Tibial nerve (tissue), 4 donors: ENCODE results near the gene AP1B1. TPM values are rescaled to one million over a fixed set of nuclear protein-coding genes. Genes with fewer than 3 reads are reported as not detected.

Experiments used
- DNase-seq, 2 donors: peaks; one replicate each; pipeline ENCODE4 v3.0.0-alpha.2; 2019; ENCODE audit warnings: low spot score in 2 of 2
- H3K27ac ChIP-seq, 4 donors: fragments of 200-600 bp; sonication (generic) in 3 of 4; one replicate each; pipeline ENCODE4 v1.5.1; 2017 to 2019; ENCODE audit warnings: mild to moderate bottlenecking in 1 of 4
- H3K27me3 ChIP-seq, 2 donors: fragments of 200-600 bp; sonication (generic) in 1 of 2; one replicate each; pipeline versions ENCODE4 v1.5.1 to v1.6.0; 2017 to 2019
- H3K36me3 ChIP-seq, 3 donors: fragments of 200-600 bp; sonication (generic); one replicate each; pipeline ENCODE4 v1.5.1; 2018 to 2019
- H3K4me1 ChIP-seq, 4 donors: fragments of 200-600 bp; sonication (generic) in 3 of 4; one replicate each; pipeline ENCODE4 v1.5.1; 2017 to 2019
- H3K4me3 ChIP-seq, 4 donors: fragments of 200-600 bp; sonication (generic) in 3 of 4; one replicate each; pipeline ENCODE4 v1.5.1; 2017 to 2019; ENCODE audit warnings: mild to moderate bottlenecking in 1 of 4, moderate library complexity in 1 of 4
- H3K9me3 ChIP-seq, 4 donors: fragments of 200-600 bp; sonication (generic) in 3 of 4; one replicate each; pipeline ENCODE4 v1.5.1; 2017 to 2019
- CTCF ChIP-seq, 5 experiments: fragments of 200-600 bp in 3 of 5; fragments of 450-650 bp in 2 of 5; sonication (generic) in 3 of 5; IDR thresholded peaks; one replicate each; pipeline ENCODE4 v1.5.1; 2016 to 2019; ENCODE audit warnings: antibody characterized with exemption in 5 of 5, mild to moderate bottlenecking in 3 of 5, moderate library complexity in 2 of 5
- EP300 ChIP-seq, 2 donors: sonication (generic); formaldehyde crosslinking; IDR thresholded peaks; one replicate each; pipeline ENCODE4 v1.6.1; 2017; ENCODE audit warnings: antibody characterized with exemption in 2 of 2, mild to moderate bottlenecking in 1 of 2
- POLR2A ChIP-seq, 2 donors: fragments of 450-650 bp; IDR thresholded peaks; one replicate each; pipeline ENCODE4 v1.6.1; 2017; ENCODE audit warnings: antibody characterized with exemption in 2 of 2, mild to moderate bottlenecking in 2 of 2, moderate library complexity in 2 of 2
- WGBS, 2 donors: methylation state at CpG; one replicate each; pipeline ENCODE4 v1.1.5; 2018; 5-methylcytosine and 5-hydroxymethylcytosine counted together
- total RNA-seq, 4 donors: library from RNA; depleted of rRNA; stranded (reverse); fragments of >200 nt; gene quantifications; one replicate each; pipeline ENCODE4 v1.1.0, GENCODE V29; 2016

The AP1B1 gene
- total RNA-seq, 4 donors from 2014 or later, result 51.3 to 93.3 (median 60.1) TPM

- no peaks in the 10 kb centered on the region for H3K9me3 ChIP-seq
- H3K4me1 ChIP-seq, result peaks cover 0 to 85% (median 66%) of the 10 kb centered on the region in 4 donors
- no peak overlapping the region for H3K4me3 ChIP-seq
- DNase-seq, result peak in 1 of 2 donors; percentile 11
- no peaks in the 10 kb centered on the region for H3K36me3 ChIP-seq
- H3K27me3 ChIP-seq, result peaks cover 0 to 28% of the 10 kb centered on the region in 2 donors
- H3K27ac ChIP-seq, result peak overlapping the region in 1 of 4 donors; percentile 94
- WGBS, 2 donors, result 82 to 84% methylated on average over 22 to 25 of the region's 25 CpGs
- TF ChIP-seq EP300 (IDR thresholded peaks at IDR 0.05), result no peak
- TF ChIP-seq POLR2A (IDR thresholded peaks at IDR 0.05), result no peak
- TF ChIP-seq CTCF (IDR thresholded peaks at IDR 0.05), result no peak
Observed at GRCh38 chr22:29312218-29313125, 75.9 kb downstream of the AP1B1 start.

- peaks cover 0 to 88% (median 70%) of the 10 kb centered on the region in 4 donors for H3K4me1 ChIP-seq
- H3K27ac ChIP-seq, result peak overlapping the region; percentile 71 to 94 (median 84)
- WGBS, 2 donors, result 48 to 57% methylated on average over 31 to 35 of the region's 50 CpGs
- no peaks in the 10 kb centered on the region for H3K9me3 ChIP-seq
- peak overlapping the region in 3 of 4 donors; percentile 18 to 43 (median 25) for H3K4me3 ChIP-seq
- no peak for TF ChIP-seq EP300 (IDR thresholded peaks at IDR 0.05)
- no peak for TF ChIP-seq CTCF (IDR thresholded peaks at IDR 0.05)
- TF ChIP-seq POLR2A (IDR thresholded peaks at IDR 0.05), result no peak
- H3K36me3 ChIP-seq, result no peaks in the 10 kb centered on the region
- DNase-seq, result peak in 1 of 2 donors; percentile 15
- H3K27me3 ChIP-seq, result peaks cover 0 to 28% of the 10 kb centered on the region in 2 donors
Observed at GRCh38 chr22:29311464-29312217, 76.7 kb downstream of the AP1B1 start.

- 2 to 12% methylated on average over 14 to 15 of the region's 18 CpGs for WGBS, 2 donors
- H3K27me3 ChIP-seq, result peaks cover 0 to 24% of the 10 kb centered on the region in 2 donors
- TF ChIP-seq POLR2A (IDR thresholded peaks at IDR 0.05) (peak in 1 of 2 donors; percentile 43), EP300 (IDR thresholded peaks at IDR 0.05) (peak; percentile 81 to 89), CTCF (IDR thresholded peaks at IDR 0.05) (peak in 1 of 5 experiments; percentile 21)
- no peaks in the 10 kb centered on the region for H3K36me3 ChIP-seq
- DNase-seq, result peak; percentile 96 to 98
- peak overlapping the region; percentile 71 to 94 (median 85) for H3K27ac ChIP-seq
- peaks cover 0 to 89% (median 74%) of the 10 kb centered on the region in 4 donors for H3K4me1 ChIP-seq
- peak overlapping the region in 3 of 4 donors; percentile 18 to 43 (median 25) for H3K4me3 ChIP-seq
- H3K9me3 ChIP-seq, result no peaks in the 10 kb centered on the region
Observed at GRCh38 chr22:29310863-29311339, 77.5 kb downstream of the AP1B1 start.

- Histone ChIP-seq H3K4me3 (no peak overlapping the region), H3K36me3 (no peaks in the 10 kb centered on the region), H3K4me1 (peaks cover 0 to 87% (median 73%) of the 10 kb centered on the region in 4 donors), H3K27ac (peak overlapping the region; percentile 71 to 94 (median 85)), H3K27me3 (peaks cover 0 to 20% of the 10 kb centered on the region in 2 donors), H3K9me3 (no peaks in the 10 kb centered on the region)
- DNase-seq, result no peak
- 54 to 58% methylated on average over 9 to 28 of the region's 28 CpGs for WGBS, 2 donors
- TF ChIP-seq POLR2A (IDR thresholded peaks at IDR 0.05), result no peak
Observed at GRCh38 chr22:29310065-29310862, 78.1 kb downstream of the AP1B1 start.
